HG03066 (cell line): ENCODE results near the gene GMEB1.
"Not testable (repeated sequence)": the region's sequence is repeated elsewhere in the genome, so short reads cannot be mapped to it uniquely, and the experiment has no call there.

ENCODE experiments used
- ATAC-seq: cut with Tn5 transposase; IDR thresholded peaks from one replicate; pipeline ENCODE4 v1.9.1; 2021; ENCODE audit warnings: low read depth; ENCODE audit not compliant: unreplicated experiment

Gene GMEB1

GRCh38 chr1:28671254-28671780 lies 2.7 kb downstream of the GMEB1 start:
- ATAC-seq, result no peak

- ATAC-seq, result not testable (repeated sequence)
Measured at GRCh38 chr1:28672971-28673370, 4.4 kb downstream of the GMEB1 start.

GRCh38 chr1:28675924-28676257 lies 7.3 kb downstream of the GMEB1 start:
- ATAC-seq, result no peak

- ATAC-seq, result no peak
Measured at GRCh38 chr1:28680151-28680550, 11.6 kb downstream of the GMEB1 start.

GRCh38 chr1:28682840-28683239 lies 14.3 kb downstream of the GMEB1 start:
- ATAC-seq, result no peak

- ATAC-seq, result no peak
Measured at GRCh38 chr1:28684937-28685336, 16.4 kb downstream of the GMEB1 start.

GRCh38 chr1:28691627-28692026 lies 23.0 kb downstream of the GMEB1 start:
- ATAC-seq, result not testable (repeated sequence)

GRCh38 chr1:28703629-28704028 lies 35.0 kb downstream of the GMEB1 start:
- ATAC-seq, result no peak

GRCh38 chr1:28716336-28716735 lies 47.8 kb downstream of the GMEB1 start:
- no peak for ATAC-seq

- no peak for ATAC-seq
Measured at GRCh38 chr1:28718166-28718565, 49.6 kb downstream of the GMEB1 start.

GRCh38 chr1:28718586-28719331 lies 50.2 kb downstream of the GMEB1 start:
- ATAC-seq, result no peak

GRCh38 chr1:28719332-28719619 lies 50.7 kb downstream of the GMEB1 start:
- no peak for ATAC-seq

GRCh38 chr1:28720376-28720775 lies 51.8 kb downstream of the GMEB1 start:
- ATAC-seq, result no peak

GRCh38 chr1:28721927-28722326 lies 53.3 kb downstream of the GMEB1 start:
- ATAC-seq, result not testable (repeated sequence)

- not testable (repeated sequence) for ATAC-seq
Measured at GRCh38 chr1:28725365-28725764, 56.8 kb downstream of the GMEB1 start.

- no peak for ATAC-seq
Measured at GRCh38 chr1:28735961-28736449, 67.4 kb downstream of the GMEB1 start.

- peak; percentile 84 for ATAC-seq
Measured at GRCh38 chr1:28736450-28737306, 68.1 kb downstream of the GMEB1 start, which contains the start of gene YTHDF2. YTHDF2 (plus strand) TSS chr1:28736940; CDS start chr1:28737121, 181 bp downstream.

GRCh38 chr1:28737307-28738132 lies 68.9 kb downstream of the GMEB1 start:
- no peak for ATAC-seq

GRCh38 chr1:28740118-28740517 lies 71.5 kb downstream of the GMEB1 start:
- no peak for ATAC-seq

- no peak for ATAC-seq
Measured at GRCh38 chr1:28744184-28744583, 75.6 kb downstream of the GMEB1 start.
